Uterus (tissue), 2 donors: ENCODE data around the gene TUBB6.

ENCODE experiments used
- CTCF ChIP-seq, 4 experiments: fragments of 200-600 bp in 2 of 4; fragments of 450-650 bp in 2 of 4; sonication (generic) in 2 of 4; IDR thresholded peaks; one replicate each; pipeline ENCODE4 v1.5.1; 2016 to 2019; ENCODE audit warnings: antibody characterized with exemption in 4 of 4, mild to moderate bottlenecking in 2 of 4, moderate library complexity in 1 of 4
- POLR2A ChIP-seq, 2 donors: fragments of 450-650 bp; IDR thresholded peaks; one replicate each; pipeline ENCODE4 v1.6.1; 2016; ENCODE audit warnings: antibody characterized with exemption in 2 of 2, mild to moderate bottlenecking in 1 of 2, moderate library complexity in 1 of 2

GRCh38 chr18:12315911-12316310, 7.9 kb downstream of the TUBB6 start:
- TF ChIP-seq CTCF (IDR thresholded peaks at IDR 0.05), result no peak
- TF ChIP-seq POLR2A (IDR thresholded peaks at IDR 0.05), result no peak
